ENCODE data around the gene CDH23.

The CDH23 gene

GRCh38 chr10:71715026-71715425, 318.3 kb downstream of the CDH23 start:
- no peak for DNase-seq

- DNase-seq = no peak
Measured at GRCh38 chr10:71715860-71716259, 319.1 kb downstream of the CDH23 start.

GRCh38 chr10:71716426-71716825, 319.7 kb downstream of the CDH23 start:
- DNase-seq = no peak

- no peak for DNase-seq
Measured at GRCh38 chr10:71717056-71717455, 320.3 kb downstream of the CDH23 start.

GRCh38 chr10:71717551-71717951, 320.8 kb downstream of the CDH23 start:
- DNase-seq = no peak

GRCh38 chr10:71718165-71718698, 321.5 kb downstream of the CDH23 start:
- DNase-seq = no peak

GRCh38 chr10:71719042-71719441, 322.3 kb downstream of the CDH23 start:
- DNase-seq = no peak

- DNase-seq = no peak
Measured at GRCh38 chr10:71719464-71720201, 322.9 kb downstream of the CDH23 start, which contains the start of gene C10orf105. Gene C10orf105, minus strand, starts transcription at chr10:71719778. Its CDS starts 3,441 bp downstream, at chr10:71716337.

- no peak for DNase-seq
Measured at GRCh38 chr10:71720288-71720687, 323.6 kb downstream of the CDH23 start.

GRCh38 chr10:71721313-71721712, 324.6 kb downstream of the CDH23 start:
- DNase-seq = no peak

GRCh38 chr10:71722849-71723248, 326.1 kb downstream of the CDH23 start:
- no peak for DNase-seq

GRCh38 chr10:71723311-71723710, 326.6 kb downstream of the CDH23 start:
- no peak for DNase-seq

- no peak for DNase-seq
Measured at GRCh38 chr10:71724539-71724938, 327.8 kb downstream of the CDH23 start.

GRCh38 chr10:71725249-71725648, 328.5 kb downstream of the CDH23 start:
- no peak for DNase-seq

- DNase-seq = peak; percentile 73
Measured at GRCh38 chr10:71725998-71726579, 329.4 kb downstream of the CDH23 start.

GRCh38 chr10:71726580-71727104, 329.9 kb downstream of the CDH23 start:
- DNase-seq = no peak

GRCh38 chr10:71727105-71727737, 330.5 kb downstream of the CDH23 start:
- DNase-seq = peak; percentile 61

- no peak for DNase-seq
Measured at GRCh38 chr10:71727738-71728737, 331.3 kb downstream of the CDH23 start.

GRCh38 chr10:71729161-71729636, 332.5 kb downstream of the CDH23 start:
- DNase-seq = no peak

- no peak for DNase-seq
Measured at GRCh38 chr10:71731791-71732190, 335.1 kb downstream of the CDH23 start.

GRCh38 chr10:71734797-71735196, 338.1 kb downstream of the CDH23 start:
- DNase-seq = no peak

Measured in stimulated activated CD4-positive, alpha-beta T cell treated with anti-CD3 and anti-CD28 coated beads, Interleukin-12 subunit alpha, Interleukin-12 subunit beta, amount 100 ng/mL, for 4 hours (primary cell).